H1 (cell line): ENCODE data around the gene GREB1L. TPM values are rescaled to one million over a fixed set of nuclear protein-coding genes. Genes with fewer than 3 reads are reported as not detected.

Experiments used
- CTCF ChIA-PET: fragments of 300-600 bp; sonication (Branson Sonifier 250); formaldehyde crosslinking; loops from one replicate; lab custom pipeline; 2021; ENCODE audit not compliant: partially characterized antibody; lab: Charles Lee
- POLR2A ChIA-PET: fragments of 300-600 bp; sonication (Branson Sonifier 250); formaldehyde crosslinking; loops from one replicate; lab custom pipeline; 2021; ENCODE audit warnings: inconsistent platforms; ENCODE audit not compliant: partially characterized antibody; lab: Charles Lee
- DNase-seq, 2 experiments: peaks; one replicate each; pipeline versions ENCODE4 v3.0.0 to v3.0.0-alpha.2; 2010 to 2022; ENCODE audit warnings: low spot score in 2 of 2, low read depth in 1 of 2, mixed read lengths in 1 of 2
- FAIRE-seq: peaks from 2 replicates; lab custom pipeline; 2011; peaks lifted over from hg19 to GRCh38; lab: Jason Lieb, UNC
- H2AFZ ChIP-seq: 2 replicates; pipeline ENCODE4 v1.8.1; 2012; ENCODE audit warnings: low read length, inconsistent platforms
- H2AK5ac ChIP-seq: 2 replicates; pipeline ENCODE4 v1.6.1; 2013; ENCODE audit warnings: low read depth, low read length
- H2BK120ac ChIP-seq: replicated peaks from 2 replicates; pipeline ENCODE3; 2013; ENCODE audit warnings: low read depth, low read length, inconsistent platforms
- H2BK12ac ChIP-seq: 2 replicates; pipeline ENCODE4 v1.6.1; 2013; ENCODE audit warnings: low read depth, low read length
- H2BK15ac ChIP-seq: 2 replicates; pipeline ENCODE4 v1.6.1; 2013; ENCODE audit warnings: low read length
- H2BK20ac ChIP-seq: 2 replicates; pipeline ENCODE4 v1.6.1; 2013; ENCODE audit warnings: low read length
- H2BK5ac ChIP-seq: 2 replicates; pipeline ENCODE4 v1.6.1; 2013; ENCODE audit warnings: low read depth, low read length
- H3K14ac ChIP-seq: 2 replicates; pipeline ENCODE4 v1.6.1; 2013; ENCODE audit warnings: inconsistent platforms; ENCODE audit not compliant: insufficient read length
- H3K18ac ChIP-seq: 2 replicates; pipeline ENCODE4 v1.6.1; 2013; ENCODE audit warnings: low read length; ENCODE audit errors: extremely low read depth
- H3K23ac ChIP-seq: 2 replicates; pipeline ENCODE4 v1.6.1; 2013; ENCODE audit warnings: inconsistent platforms; ENCODE audit not compliant: insufficient read length
- H3K23me2 ChIP-seq: 2 replicates; pipeline ENCODE4 v1.6.1; 2013; ENCODE audit warnings: low read depth, low read length
- H3K27ac ChIP-seq: 2 replicates; pipeline ENCODE4 v1.6.1; 2011; ENCODE audit warnings: low read depth, low read length, inconsistent platforms
- H3K27me3 ChIP-seq, 4 experiments: replicated peaks in 1 of 4; 1 replicate in 1 of 4; 2 replicates in 3 of 4; pipeline versions ENCODE4 v1.6.1 to v1.8.1; 2011 to 2013; ENCODE audit warnings: low read length in 3 of 4, mild to moderate bottlenecking in 3 of 4, inconsistent platforms in 2 of 4, mixed read lengths in 2 of 4, moderate library complexity in 1 of 4; ENCODE audit not compliant: control insufficient read depth in 3 of 4, insufficient read depth in 3 of 4; ENCODE audit errors: extremely low read depth in 1 of 4
- H3K36me3 ChIP-seq, 4 experiments: 2 replicates each; pipeline versions ENCODE4 v1.6.1 to v1.8.1; 2011 to 2013; ENCODE audit warnings: mild to moderate bottlenecking in 4 of 4, low read length in 3 of 4, moderate library complexity in 2 of 4, control low read depth in 1 of 4, inconsistent platforms in 1 of 4; ENCODE audit not compliant: insufficient read depth in 4 of 4, control insufficient read depth in 2 of 4
- H3K4ac ChIP-seq: replicated peaks from 2 replicates; pipeline ENCODE3; 2013; ENCODE audit warnings: low read length, low read depth, mixed read lengths, inconsistent platforms; ENCODE audit not compliant: insufficient read length
- H3K4me1 ChIP-seq, 4 experiments: replicated peaks in 1 of 4; 1 replicate in 1 of 4; 2 replicates in 3 of 4; pipeline versions ENCODE4 v1.6.1 to v1.8.1; 2011 to 2013; ENCODE audit warnings: low read length in 3 of 4, inconsistent platforms in 2 of 4, mixed read lengths in 1 of 4; ENCODE audit not compliant: insufficient read depth in 4 of 4, control insufficient read depth in 3 of 4
- H3K4me2 ChIP-seq, 2 experiments: 2 replicates each; pipeline versions ENCODE4 v1.6.1 to v1.8.1; 2011 to 2013; ENCODE audit warnings: low read depth in 2 of 2, low read length in 2 of 2, control low read depth in 1 of 2, inconsistent platforms in 1 of 2, mild to moderate bottlenecking in 1 of 2; ENCODE audit not compliant: insufficient read depth in 1 of 2
- H3K4me3 ChIP-seq, 4 experiments: fragments of 200-600, 300-600 bp in 1 of 4; sonication (generic), shearing (Covaris generic), sonication (Bioruptor Twin) in 1 of 4; 2 replicates each; pipeline versions ENCODE4 v1.5.1 to v1.8.1; 2011 to 2016; ENCODE audit warnings: low read length in 4 of 4, low read depth in 3 of 4, control low read depth in 2 of 4, inconsistent platforms in 2 of 4, mild to moderate bottlenecking in 2 of 4, mixed read lengths in 1 of 4, moderate library complexity in 1 of 4; ENCODE audit not compliant: insufficient read depth in 2 of 4; ENCODE audit errors: extremely low read depth in 1 of 4
- H3K56ac ChIP-seq: replicated peaks from 2 replicates; pipeline ENCODE3; 2013; ENCODE audit warnings: low read depth, mild to moderate bottlenecking, mixed read lengths, low read length, inconsistent platforms; ENCODE audit not compliant: insufficient read length
- H3K79me1 ChIP-seq: 2 replicates; pipeline ENCODE4 v1.6.1; 2013; ENCODE audit warnings: low read depth, low read length, control low read depth
- H3K79me2 ChIP-seq, 2 experiments: 2 replicates each; pipeline versions ENCODE4 v1.6.1 to v1.8.1; 2012 to 2013; ENCODE audit warnings: low read length in 2 of 2, mild to moderate bottlenecking in 2 of 2, inconsistent platforms in 1 of 2; ENCODE audit not compliant: insufficient read depth in 2 of 2, control insufficient read depth in 1 of 2
- H3K9ac ChIP-seq, 4 experiments: replicated peaks in 1 of 4; 1 replicate in 1 of 4; 2 replicates in 3 of 4; pipeline versions ENCODE4 v1.6.1 to v1.8.1; 2011 to 2013; ENCODE audit warnings: low read depth in 3 of 4, low read length in 3 of 4, control low read depth in 2 of 4, mild to moderate bottlenecking in 2 of 4, moderate library complexity in 2 of 4, inconsistent platforms in 1 of 4; ENCODE audit errors: extremely low read depth in 1 of 4
- H3K9me3 ChIP-seq, 2 experiments: 2 replicates each; pipeline versions ENCODE4 v1.6.1 to v1.8.1; 2012 to 2013; ENCODE audit warnings: mild to moderate bottlenecking in 2 of 2, moderate library complexity in 2 of 2, control low read depth in 1 of 2, inconsistent platforms in 1 of 2, low read depth in 1 of 2, low read length in 1 of 2, mixed read lengths in 1 of 2; ENCODE audit not compliant: insufficient read depth in 2 of 2
- H4K20me1 ChIP-seq, 2 experiments: replicated peaks in 1 of 2; 2 replicates each; pipeline versions ENCODE3 to v1.8.1; 2011 to 2013; ENCODE audit warnings: inconsistent platforms in 2 of 2, low read length in 2 of 2, mild to moderate bottlenecking in 1 of 2; ENCODE audit not compliant: insufficient read depth in 2 of 2, control insufficient read depth in 1 of 2
- H4K5ac ChIP-seq: 2 replicates; pipeline ENCODE4 v1.6.1; 2013; ENCODE audit warnings: low read length, low read depth, mixed read lengths, inconsistent platforms; ENCODE audit not compliant: insufficient read length
- H4K8ac ChIP-seq: 2 replicates; pipeline ENCODE4 v1.8.0; 2013; ENCODE audit warnings: mild to moderate bottlenecking, moderate library complexity, low read length, inconsistent platforms; ENCODE audit not compliant: insufficient read depth; ENCODE audit errors: extremely low read depth
- H4K91ac ChIP-seq: replicated peaks from 2 replicates; pipeline ENCODE3; 2013; ENCODE audit warnings: low read length, mixed read lengths, inconsistent platforms; ENCODE audit not compliant: insufficient read length
- CEBPB ChIP-seq: IDR thresholded peaks from 2 replicates; pipeline ENCODE4 v1.6.1; 2012; ENCODE audit warnings: low read depth, low read length
- GTF2F1 ChIP-seq: IDR thresholded peaks from 2 replicates; pipeline ENCODE4 v1.6.1; 2012; ENCODE audit warnings: low read depth, low read length, improper control_type of control experiment, borderline replicate concordance
- JUND ChIP-seq: IDR thresholded peaks from 2 replicates; pipeline ENCODE4 v1.6.1; 2011; ENCODE audit warnings: mild to moderate bottlenecking, improper control_type of control experiment, low read length
- KDM1A ChIP-seq: fragments of 200-600, 300-600 bp; sonication (generic); IDR thresholded peaks from 2 replicates; pipeline ENCODE4 v1.7.1; 2016; ENCODE audit warnings: mild to moderate bottlenecking, low read length, borderline replicate concordance
- KDM5A ChIP-seq: fragments of 200-600 bp; IDR thresholded peaks from 2 replicates; pipeline ENCODE4 v1.7.1; 2012; ENCODE audit warnings: mild to moderate bottlenecking, low read length, inconsistent platforms, mixed read lengths
- SIX5 ChIP-seq: IDR thresholded peaks from 2 replicates; pipeline ENCODE4 v1.6.1; 2011; ENCODE audit warnings: mild to moderate bottlenecking, low read depth, low read length
- WGBS, 2 experiments: shearing (Covaris generic) in 1 of 2; methylation state at CpG; one replicate each; pipeline versions ENCODE4 v1.1.6 to v1.1.7; 2013 to 2015; ENCODE audit warnings: low lambda C conversion rate in 2 of 2, mixed read lengths in 2 of 2, inconsistent platforms in 1 of 2, low coverage in 1 of 2, missing lambda C conversion rate in 1 of 2; ENCODE audit not compliant: insufficient replicate concordance in 2 of 2, insufficient coverage in 1 of 2, insufficient read length in 1 of 2; ENCODE audit errors: extremely low coverage in 1 of 2, missing lambda C conversion rate in 1 of 2; 5-methylcytosine and 5-hydroxymethylcytosine counted together
- polyA plus RNA-seq, 7 experiments: library from polyadenylated mRNA; depleted of rRNA in 3 of 7; stranded (reverse) in 5 of 7; unstranded in 2 of 7; fragments of >200 nt in 5 of 7; fragments of 200-250 nt in 2 of 7; gene quantifications; 1 replicate in 5 of 7; 2 replicates in 1 of 7; 4 replicates in 1 of 7; pipeline versions ENCODE4 v1.2.1 to v1.2.3, GENCODE V29; 2011 to 2013; ENCODE audit warnings: missing spikeins in 2 of 7, mixed read lengths in 2 of 7
- total RNA-seq: library from RNA; stranded (reverse); fragmentation: NEBNext Ultra II Directional; extraction: Animal tissue kit (Norgen Biotek cat#: 25700); gene quantifications from 2 replicates; pipeline ENCODE4 v1.2.1, GENCODE V29; 2021

The GREB1L gene
- total and polyA plus RNA-seq, 2 of the 8 experiments (the other 6 are each of a cell fraction or from before 2014, with no cell fraction given) = 0.34 to 1.6 TPM

- no peak overlapping the region for H3K9ac ChIP-seq
- no peak overlapping the region for H2BK5ac ChIP-seq
- no peak overlapping the region for H2AK5ac ChIP-seq
- H3K4me2 ChIP-seq = no peak overlapping the region; a peak in 1 of 4 replicates
- no peak for DNase-seq
- H2AFZ ChIP-seq = no peak overlapping the region
- H3K36me3 ChIP-seq = no peaks in the 10 kb centered on the region
- no peak overlapping the region for H4K91ac ChIP-seq
- ChIA-PET POLR2A (no interaction called here), CTCF (interaction anchor here (2.1 kb wide), 1 partner anchor 16 kb away, joined by 8 read pairs; no protein-coding TSS in a partner anchor)
- H2BK15ac ChIP-seq = no peak overlapping the region
- no peak overlapping the region for H4K5ac ChIP-seq
- H3K23me2 ChIP-seq = no peaks in the 10 kb centered on the region
- H3K4me3 ChIP-seq = no peak overlapping the region
- no peak overlapping the region for H3K56ac ChIP-seq
- no peak overlapping the region for H3K18ac ChIP-seq
- H3K23ac ChIP-seq = no peak overlapping the region
- WGBS, 2 experiments = 79% methylated on average over 6 of the region's 6 CpGs; no CpG with 5 or more reads in 1 of the 2 experiments
- no peak overlapping the region for H3K27ac ChIP-seq
- no peak overlapping the region for H2BK20ac ChIP-seq
- no peaks in the 10 kb centered on the region for H3K9me3 ChIP-seq
- H4K20me1 ChIP-seq = no peaks in the 10 kb centered on the region
- no peak overlapping the region for H2BK12ac ChIP-seq
- no peak overlapping the region; the same call in 1 of the 2 replicates for H4K8ac ChIP-seq
- H3K27me3 ChIP-seq = no peaks in the 10 kb centered on the region; a peak in 1 of 7 replicates
- H3K79me1 ChIP-seq = no peaks in the 10 kb centered on the region
- no peak overlapping the region for H3K14ac ChIP-seq
- H3K4ac ChIP-seq = no peak overlapping the region
- no peak overlapping the region for H2BK120ac ChIP-seq
- no peaks in the 10 kb centered on the region for H3K79me2 ChIP-seq
- peaks cover 0 to 11% (median 2%) of the 10 kb centered on the region in 4 experiments; a peak in 1 of 7 replicates for H3K4me1 ChIP-seq
- FAIRE-seq = no peak
- no peak for TF ChIP-seq GTF2F1
- TF ChIP-seq KDM5A = no peak
- TF ChIP-seq KDM1A = no peak
- TF ChIP-seq CEBPB = no peak
- TF ChIP-seq JUND = no peak
- TF ChIP-seq SIX5 = no peak
Measured at GRCh38 chr18:21300035-21300907, 58.2 kb downstream of the GREB1L start.
